GM19324 (cell line): Measurements from ENCODE around the gene MRPL38.

Experiments
- ATAC-seq: cut with Tn5 transposase; IDR thresholded peaks from one replicate; pipeline ENCODE4 v1.9.1; 2021; ENCODE audit warnings: mild to moderate bottlenecking, moderate library complexity; ENCODE audit not compliant: unreplicated experiment, low FRiP score

MRPL38 gene

DNA sequence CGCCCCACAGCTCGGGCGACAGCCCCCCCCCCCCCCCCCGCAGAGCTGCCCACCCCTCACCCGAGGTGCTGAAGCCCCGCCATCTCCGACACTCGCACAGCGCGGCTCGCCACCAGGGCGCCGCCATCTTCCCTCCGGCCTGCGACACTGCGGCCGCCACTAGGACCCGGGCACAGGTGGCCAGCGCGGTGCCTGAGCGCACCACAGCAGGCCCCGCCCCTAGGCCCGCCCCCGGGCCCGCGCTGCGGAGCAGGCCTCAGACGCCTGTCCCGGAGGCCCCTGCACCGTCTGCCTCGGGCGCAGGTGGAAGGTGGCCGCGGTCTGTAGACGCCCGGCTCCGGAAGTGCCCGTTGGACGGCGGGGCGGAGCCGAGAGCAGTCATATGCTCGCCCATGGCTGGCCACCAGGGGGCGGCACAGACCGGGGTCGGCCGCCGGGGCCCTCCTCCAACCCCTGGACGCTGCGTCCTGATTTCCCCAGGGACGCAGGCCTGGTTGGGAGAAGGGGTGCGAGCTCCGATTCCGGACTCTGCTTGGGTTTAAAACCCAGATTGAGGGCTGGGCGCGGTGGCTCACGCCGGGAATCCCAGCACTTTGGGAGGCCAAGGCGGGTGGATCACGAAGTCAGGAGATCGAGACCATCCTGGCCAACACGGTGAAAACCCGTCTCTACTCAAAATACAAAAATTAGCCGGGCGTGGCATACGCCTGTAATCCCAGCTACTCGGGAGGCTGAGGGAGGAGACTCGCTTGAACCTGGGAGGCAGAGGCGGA is at the start of gene MRPL38:
Gene MRPL38 (minus strand): TSS at position 136 of the 773 bp plus-strand sequence. CDS start 9 bp downstream, at position 127.
- ATAC-seq = peak; percentile 97

DNA sequence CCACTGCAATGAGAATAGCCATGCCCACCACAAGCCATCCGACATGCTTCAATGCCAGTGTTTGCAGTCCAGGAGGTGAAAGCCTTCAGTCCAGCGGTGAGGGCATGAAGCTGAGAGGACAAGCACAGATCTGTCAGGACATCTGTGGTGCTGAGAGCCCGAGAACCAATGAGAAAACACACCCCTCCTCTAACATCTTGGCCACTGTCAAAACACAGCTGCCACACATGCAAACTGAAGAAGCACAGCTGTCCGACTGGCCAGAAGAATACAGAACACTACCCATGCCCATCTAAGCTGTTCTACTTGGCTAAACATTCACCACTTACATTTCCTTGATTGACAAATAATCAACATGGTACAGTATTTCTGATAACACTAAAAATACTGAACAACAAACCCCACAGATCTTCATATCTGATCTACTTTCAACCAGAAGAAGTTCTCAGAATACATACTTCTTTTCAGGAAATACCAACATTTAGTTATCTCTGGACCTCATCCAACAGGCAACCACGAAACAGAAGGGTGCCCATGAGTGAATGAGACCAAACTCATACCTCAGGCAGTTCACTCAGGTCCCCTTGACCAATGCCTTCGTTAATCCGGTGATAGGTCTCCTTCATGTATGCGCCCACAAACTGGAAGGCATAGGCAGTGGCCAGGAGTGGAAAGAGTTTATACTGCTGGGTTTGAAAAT is 46.3 kb upstream of the MRPL38 start:
- no peak for ATAC-seq

DNA sequence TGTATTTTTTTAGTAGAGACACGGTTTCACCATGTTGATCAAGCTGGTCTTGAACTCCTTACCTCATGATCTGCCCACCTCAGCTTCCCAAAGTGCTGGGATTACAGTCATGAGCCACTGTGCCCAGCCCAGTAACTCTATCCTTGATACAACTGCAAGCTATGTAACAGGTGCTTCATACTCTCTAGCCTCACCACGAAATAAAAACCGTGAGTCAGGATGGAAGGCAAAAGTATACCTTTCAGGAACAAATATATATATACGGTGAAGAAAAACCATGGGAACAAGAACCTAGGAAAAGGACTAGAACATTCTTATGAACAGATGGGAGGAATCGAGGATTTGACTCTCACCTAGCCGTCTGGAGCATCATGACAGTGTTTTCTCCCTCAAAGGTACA is 45.7 kb upstream of the MRPL38 start:
- no peak for ATAC-seq

DNA sequence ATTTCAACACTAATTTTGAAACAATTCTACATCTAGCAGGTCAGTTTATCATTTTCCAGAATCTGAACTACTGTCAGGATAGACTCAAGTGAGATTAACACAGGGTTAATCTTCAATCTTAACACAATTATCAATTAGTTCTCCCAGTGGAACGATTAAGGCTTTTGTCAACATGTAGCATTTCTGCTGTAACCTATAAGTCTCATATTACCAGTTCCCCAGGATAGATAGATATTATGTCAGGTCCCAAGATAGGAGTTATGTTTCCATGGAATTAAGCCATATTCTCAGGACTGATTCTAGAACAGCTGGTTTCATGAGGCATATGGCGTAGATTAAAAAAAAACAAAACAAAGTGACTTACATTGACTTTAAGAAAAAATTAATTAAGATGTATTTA is 40.5 kb upstream of the MRPL38 start:
- no peak for ATAC-seq

DNA sequence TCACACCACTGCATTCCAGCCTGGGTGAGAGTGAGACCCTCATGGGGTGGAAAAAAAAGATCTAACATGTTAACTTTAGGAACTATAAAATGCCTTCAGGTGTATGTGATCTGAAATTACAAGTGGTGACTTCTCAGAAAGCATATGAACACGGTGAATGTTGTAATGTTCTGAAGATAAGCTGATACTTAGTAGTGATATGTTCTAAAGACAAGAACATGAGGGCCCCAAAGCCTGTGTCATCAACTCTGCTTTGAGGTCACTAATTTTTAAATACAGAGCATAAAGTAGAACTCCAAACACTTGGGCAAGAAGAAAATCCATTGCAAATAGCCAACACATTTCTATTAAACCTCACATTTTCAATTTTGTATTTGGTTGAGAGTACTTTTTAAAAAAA is 38.8 kb upstream of the MRPL38 start:
- ATAC-seq = no peak

DNA sequence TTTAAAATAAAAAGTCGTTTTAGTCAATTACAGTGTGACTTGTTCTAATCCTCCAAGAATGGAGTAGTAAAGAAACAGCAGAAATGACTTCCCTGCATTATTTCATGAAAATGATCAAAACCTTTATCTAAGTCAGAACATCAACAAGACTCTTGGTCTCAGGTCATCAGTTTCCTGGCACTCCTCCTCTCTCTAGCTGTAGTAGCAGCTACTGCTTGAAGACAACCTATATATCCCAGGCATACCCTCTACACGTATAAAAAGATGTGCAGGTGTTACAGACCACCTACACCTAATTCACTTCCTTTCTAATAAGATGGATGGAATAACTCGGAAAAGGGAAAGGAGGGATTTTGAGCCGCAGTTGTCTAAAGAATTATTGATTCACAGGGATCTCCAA is 37.8 kb upstream of the MRPL38 start:
- ATAC-seq = no peak

DNA sequence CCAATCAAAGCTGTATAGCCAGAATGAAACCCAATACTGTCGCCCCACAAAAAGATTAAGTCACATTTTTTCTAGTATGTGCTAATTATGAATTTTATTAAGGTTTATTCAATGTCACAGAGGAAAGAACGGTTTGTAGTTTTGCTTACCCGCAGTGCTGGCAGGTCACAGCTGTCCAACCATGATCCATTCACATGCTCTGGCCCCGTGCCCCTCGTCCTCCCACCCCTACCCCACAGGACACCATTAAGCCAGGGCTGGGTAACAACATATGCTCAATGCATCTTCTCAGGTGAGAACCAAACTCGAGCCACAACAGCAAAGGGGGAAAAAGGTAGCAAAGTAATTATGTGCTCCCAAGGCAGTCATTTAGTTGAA is 36.7 kb upstream of the MRPL38 start:
- ATAC-seq = no peak

DNA sequence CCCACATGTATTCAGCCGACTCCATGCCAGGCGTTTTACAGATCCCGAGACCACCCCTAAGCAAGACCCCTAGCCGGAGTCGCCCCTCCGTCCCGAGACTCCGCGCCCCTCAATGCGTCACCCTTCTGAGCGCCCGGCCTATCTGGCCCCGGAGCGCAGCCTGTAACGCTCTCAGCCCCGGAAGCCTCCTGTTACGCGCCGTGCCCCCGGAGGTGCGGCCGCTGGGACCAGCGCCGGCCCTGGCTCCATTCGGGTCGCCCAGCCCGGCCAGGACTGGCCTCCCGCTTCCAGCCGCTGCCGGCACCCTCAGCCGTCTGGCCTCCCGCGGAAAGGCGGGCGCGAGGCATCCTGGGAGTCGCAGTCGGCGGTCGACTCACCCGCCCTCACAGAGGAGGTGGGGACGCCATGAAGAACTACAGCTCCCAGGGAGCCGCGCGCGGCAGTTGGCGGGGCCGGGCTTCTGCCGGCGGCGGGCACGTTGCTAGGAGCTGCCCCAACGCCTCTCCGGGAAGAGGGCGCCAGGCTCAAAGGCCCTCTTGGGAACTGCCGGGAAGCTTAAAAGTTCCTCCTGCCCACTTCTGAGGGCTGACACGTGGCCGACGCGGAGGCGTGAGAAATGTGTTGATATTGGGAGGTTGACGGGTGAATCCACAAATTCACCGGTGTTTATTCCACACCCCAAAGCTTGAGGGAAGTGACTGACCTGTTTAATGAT is 36.2 kb upstream of the MRPL38 start, which contains the start of gene FBF1:
Gene FBF1 (minus strand): TSS at position 316 of the 715 bp plus-strand sequence. CDS start 2,893 bp downstream, outside the sequence.
- ATAC-seq = peak; percentile 92

DNA sequence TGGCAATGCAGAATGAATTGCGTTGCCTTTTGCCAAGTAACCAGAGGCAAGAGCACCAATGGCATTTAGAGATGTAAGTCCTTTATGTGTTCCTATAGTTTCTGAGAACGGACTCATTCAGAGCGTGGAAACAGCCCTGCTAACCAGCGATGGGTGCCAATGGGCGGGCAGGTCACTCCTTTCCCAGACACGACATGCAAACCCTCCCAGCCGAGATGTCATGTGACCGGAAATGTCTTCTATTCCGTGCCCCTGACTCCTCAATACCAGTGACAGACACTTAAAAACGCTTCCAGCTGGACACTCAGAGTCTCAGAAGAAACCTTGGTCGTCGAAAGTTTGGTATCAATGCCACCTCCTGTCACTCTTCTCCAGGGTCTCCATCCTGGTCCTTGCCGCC is 33.0 kb upstream of the MRPL38 start:
- ATAC-seq = no peak

DNA sequence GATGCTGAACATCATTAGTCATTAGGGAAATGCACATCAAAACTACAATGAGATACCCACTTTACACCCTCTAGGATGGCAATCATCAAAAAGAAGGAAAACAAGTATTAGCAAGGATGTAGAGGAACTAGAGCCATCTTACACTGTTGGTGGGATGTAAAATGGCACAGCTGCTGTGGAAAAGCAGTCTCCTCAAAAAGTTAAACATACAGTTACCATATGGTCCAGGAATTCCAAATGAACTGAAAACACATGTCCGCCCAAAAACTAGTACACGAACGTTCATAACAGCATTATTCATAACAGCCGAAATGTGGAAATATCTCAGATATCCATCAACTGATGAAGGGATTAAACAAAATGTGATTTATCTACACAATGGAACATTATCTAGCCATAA is 29.1 kb upstream of the MRPL38 start:
- ATAC-seq = no peak

DNA sequence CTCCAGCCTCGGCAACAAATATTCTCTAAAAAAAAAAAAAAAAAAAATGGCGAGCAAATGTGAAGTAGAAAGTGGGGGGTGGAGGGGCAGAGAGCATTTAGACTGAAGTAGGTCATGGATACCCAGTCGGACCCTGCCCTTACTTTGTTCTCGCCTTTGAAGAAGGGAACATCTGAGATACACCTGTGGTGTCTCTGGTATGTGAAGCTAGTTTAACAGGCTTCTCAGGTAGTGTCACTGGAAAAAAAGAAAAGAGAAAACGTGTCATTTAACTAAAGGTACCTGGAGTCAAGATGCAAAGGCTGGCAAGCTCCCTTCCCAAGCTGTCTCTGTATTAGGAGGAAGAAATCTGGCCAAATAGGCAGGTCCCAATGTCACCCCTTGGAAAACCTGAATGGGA is 28.2 kb upstream of the MRPL38 start:
- no peak for ATAC-seq

DNA sequence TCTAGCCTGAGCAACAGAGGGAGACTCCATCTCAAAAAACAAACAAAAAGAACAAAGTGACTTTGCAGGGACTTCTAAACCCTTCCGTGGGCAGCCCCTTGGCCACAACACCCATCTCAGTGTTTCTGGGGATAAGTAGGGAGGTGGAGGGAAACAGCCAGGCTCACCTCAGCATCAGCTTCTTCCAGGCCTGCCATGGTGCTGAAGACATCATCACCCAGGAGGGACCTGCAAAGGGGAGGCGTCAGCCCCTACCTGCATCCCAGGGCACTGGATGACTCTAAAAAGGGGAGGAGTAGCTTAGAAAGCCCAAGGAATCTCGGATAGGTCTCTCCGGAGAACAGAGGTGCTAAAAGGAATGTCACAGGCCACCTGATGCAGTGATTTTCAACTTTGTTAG is 26.4 kb upstream of the MRPL38 start:
- no peak for ATAC-seq

DNA sequence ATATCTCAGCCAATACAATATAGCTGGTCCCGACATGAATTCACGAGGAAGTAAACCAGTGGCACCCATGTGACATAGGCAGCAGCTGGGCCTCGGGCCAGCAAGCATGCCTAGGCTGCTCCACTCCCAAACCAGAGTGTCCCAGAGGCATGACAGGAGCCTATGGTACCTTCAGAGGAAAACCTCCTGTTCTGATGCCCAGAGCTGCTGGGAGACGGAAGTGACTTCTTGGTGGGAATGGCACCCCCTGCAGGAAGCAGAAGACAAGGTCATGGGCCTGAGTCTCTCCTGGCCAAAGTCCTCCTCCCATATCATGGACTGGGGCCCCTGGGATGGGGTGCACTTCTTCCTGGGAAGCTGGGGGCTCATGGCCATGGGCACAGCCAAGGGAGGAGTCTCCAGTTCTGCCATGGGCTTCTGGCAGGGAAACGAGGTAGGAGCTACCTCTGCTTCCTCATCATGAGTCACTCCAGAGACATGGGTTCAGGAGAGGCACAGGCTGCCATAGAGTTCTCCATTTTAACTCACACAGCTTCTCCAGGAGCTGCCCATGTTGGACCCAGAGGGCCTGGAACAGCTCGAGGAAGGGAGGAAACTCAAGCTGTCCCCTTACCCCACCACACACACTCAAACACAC is 22.7 kb upstream of the MRPL38 start:
- ATAC-seq = no peak

DNA sequence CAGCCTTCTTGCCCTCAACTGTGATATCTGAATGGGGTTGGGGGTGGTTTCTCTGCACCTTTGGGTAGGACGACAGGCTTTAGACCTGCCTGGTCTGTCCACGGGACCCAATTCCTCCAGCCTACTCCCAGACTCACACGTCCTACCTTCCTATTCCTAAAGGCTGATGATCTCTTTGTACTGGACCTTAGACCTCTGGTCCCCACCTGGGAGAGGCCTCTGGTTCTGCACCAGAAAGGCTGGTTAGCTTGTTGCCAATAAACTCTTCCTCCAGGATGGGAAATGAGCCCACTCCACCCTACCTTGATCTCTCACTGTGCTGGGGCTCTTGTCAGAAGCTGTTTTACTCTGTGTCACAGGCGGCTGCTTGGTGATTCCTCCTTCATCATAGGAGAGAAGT is 21.8 kb upstream of the MRPL38 start:
- ATAC-seq = no peak

DNA sequence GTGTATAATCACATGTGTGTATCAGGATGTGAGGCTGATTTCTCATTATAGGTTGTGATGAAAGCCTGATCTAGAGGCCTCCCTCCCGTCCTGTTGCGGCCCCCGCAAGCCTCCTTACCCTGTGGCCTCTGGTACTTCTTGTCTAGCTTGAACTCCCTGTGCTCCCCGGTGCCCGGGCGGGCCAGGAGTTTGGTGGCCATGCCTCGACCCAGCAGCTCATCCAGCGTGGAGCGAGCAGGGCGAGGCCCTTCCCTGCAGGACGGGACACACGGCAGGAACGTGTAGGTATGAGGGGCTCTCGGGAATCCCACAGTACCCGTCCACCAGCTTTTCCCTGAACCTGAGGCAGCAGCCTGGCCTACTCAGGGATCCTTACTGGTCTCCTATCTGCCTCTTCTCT is 21.2 kb upstream of the MRPL38 start:
- ATAC-seq = no peak

DNA sequence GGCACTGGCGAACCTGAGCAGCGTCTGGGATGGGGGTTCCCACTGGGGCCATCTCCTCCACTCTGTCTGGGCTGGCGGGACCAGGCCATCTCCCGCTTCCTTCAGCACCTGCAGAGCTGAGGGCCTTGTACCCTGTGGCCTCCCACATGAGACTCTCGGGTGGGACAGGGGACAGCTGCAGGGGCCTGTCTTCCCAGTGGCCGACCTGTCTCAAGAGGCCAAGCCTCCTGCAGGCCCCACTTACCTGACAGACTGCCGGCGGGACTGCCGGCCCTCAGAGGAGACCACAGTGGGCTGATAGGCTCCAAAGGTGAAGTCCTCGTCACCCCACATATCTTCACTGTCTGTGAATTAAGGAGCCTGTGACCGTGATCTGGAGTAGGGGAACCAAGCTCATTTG is 20.4 kb upstream of the MRPL38 start:
- no peak for ATAC-seq

DNA sequence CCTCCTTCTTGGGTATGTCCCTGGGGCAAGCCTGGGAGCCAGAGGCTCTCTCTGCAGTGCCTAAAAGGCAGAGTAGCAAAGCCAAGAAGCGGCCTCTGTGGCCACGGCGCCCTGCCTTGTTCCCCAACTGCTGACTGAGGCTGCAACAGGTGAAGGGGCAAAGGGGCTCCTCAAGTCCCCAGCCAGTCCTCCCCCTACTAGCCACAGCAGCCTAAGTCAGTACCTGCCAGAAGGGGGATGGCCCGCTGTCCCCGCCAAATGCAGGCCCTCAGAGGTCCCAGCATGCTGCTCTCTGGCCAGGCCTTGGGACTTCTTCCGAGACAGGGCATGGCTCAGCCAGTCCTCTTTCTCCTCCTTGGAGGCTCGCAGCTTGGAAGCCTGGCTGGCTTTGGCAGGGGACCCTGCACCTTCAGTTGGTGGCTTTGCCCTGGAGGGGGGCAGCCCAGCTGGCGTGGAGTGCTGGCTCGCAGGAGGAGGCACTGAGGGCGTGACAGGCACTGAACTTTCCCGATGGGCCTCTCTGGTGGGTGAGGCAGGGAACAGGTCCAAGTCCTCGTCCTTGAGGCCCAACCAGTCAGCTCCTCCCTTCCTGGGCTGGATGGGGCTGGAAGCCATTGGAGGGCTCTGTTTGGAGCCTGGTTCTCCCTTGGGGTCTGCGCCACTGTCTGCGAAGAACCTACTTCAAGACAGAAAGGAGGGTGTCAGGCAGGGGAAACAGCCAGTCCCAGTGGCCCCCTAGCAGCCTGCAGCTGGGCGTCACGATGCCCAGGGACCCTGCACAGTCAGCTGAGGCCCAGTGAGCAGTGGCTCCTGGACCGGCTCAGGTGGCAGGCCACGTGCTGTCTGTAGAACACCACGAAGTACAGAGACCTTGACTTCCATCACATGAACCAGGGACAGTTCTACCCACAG is 18.5 kb upstream of the MRPL38 start:
- ATAC-seq = no peak

DNA sequence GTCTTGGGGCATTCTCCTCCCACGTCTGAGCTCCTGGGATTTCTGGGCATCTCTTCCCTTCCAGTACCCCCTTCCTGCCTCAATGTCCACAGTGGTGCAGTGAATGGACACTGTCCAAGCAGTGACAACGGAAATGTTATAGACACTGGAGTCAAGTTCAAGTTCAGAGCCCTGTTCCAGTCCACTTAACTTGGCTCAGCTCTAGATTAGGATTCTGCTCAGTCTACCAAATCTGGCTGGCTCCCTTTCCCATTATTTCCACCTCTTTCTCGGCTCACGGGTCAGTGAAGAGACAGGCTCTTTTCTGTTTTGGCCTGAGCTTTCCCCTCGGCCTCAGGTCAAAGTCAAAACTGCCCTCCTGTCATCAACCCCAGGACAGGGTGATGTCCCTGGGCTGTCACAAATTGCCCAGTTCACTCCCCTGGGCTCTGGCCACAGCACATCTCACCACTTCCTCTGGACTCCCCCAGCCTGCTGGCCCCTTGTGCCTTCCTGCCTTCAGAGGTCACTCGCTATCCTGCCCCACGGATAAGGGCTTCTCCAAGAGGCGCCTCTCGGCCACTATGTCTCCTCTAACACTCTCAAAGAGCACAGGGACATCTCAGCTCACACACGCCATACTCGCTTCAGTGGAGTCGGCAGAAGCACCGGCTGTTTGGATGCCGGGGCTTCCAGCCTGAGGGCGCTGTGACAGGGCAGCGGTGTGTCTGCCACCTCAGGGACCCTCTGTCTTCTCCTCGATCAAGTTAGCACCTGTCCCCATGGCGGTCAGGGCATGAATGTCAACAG is 17.7 kb upstream of the MRPL38 start:
- no peak for ATAC-seq

DNA sequence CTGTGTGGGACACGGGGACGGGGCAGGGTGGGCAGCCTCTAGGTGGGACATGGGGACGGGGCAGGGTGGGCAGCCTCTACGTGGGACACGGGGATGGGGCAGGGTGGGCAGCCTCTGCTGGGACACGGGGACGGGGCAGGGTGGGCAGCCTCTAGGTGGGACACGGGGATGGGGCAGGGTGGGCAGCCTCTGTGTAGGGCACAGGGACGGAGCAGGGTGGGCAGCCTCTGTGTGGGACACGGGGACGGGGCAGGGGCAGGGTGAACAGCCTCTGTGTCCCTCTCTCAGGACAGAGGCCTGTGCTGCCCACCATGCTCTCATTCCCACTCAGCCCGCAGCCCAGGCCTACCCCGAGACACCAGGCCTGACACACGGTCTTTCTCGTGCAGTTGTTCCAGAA is 16.9 kb upstream of the MRPL38 start:
- ATAC-seq = no peak
